OCI-LY1 (cell line): ENCODE measurements around the gene POMP.

Experiments
- H2AFZ ChIP-seq: fragments of 200-600 bp; sonication (generic), shearing (Covaris generic); 2 replicates; pipeline ENCODE4 v1.6.0; 2014; ENCODE audit warnings: antibody characterized with exemption, mild to moderate bottlenecking, low read length
- H3F3A ChIP-seq: fragments of 200-600 bp; sonication (generic), shearing (Covaris generic); 2 replicates; pipeline ENCODE4 v1.6.0; 2014; ENCODE audit warnings: mild to moderate bottlenecking, antibody characterized with exemption, low read length, moderate library complexity; ENCODE audit not compliant: insufficient read depth
- H3K27ac ChIP-seq: fragments of 200-600 bp; sonication (generic); 2 replicates; pipeline ENCODE4 v1.5.1; 2014; ENCODE audit warnings: low read length, mixed run types, mild to moderate bottlenecking, low read depth; ENCODE audit not compliant: poor library complexity, severe bottlenecking
- H3K27me3 ChIP-seq: fragments of 200-600 bp; sonication (generic); 2 replicates; pipeline ENCODE4 v1.6.0; 2014; ENCODE audit warnings: antibody characterized with exemption, mild to moderate bottlenecking, low read length, moderate library complexity; ENCODE audit not compliant: insufficient read depth
- H3K36me3 ChIP-seq: fragments of 200-600 bp; sonication (generic); 2 replicates; pipeline ENCODE4 v1.6.1; 2014; ENCODE audit warnings: mild to moderate bottlenecking, antibody characterized with exemption, low read length, moderate library complexity, mixed read lengths; ENCODE audit not compliant: insufficient read depth
- H3K4me1 ChIP-seq: fragments of 200-600 bp; sonication (generic); 2 replicates; pipeline ENCODE4 v1.5.1; 2014; ENCODE audit warnings: mild to moderate bottlenecking, low read length, moderate library complexity; ENCODE audit not compliant: insufficient read depth, severe bottlenecking
- H3K4me2 ChIP-seq: fragments of 200-600 bp; sonication (generic), shearing (Covaris generic); 2 replicates; pipeline ENCODE4 v1.6.1; 2014; ENCODE audit warnings: low read length
- H3K4me3 ChIP-seq: fragments of 200-600 bp; sonication (generic); 2 replicates; pipeline ENCODE4 v1.5.1; 2014; ENCODE audit warnings: low read length, low read depth, mild to moderate bottlenecking, mixed read lengths; ENCODE audit not compliant: poor library complexity, severe bottlenecking
- H3K79me2 ChIP-seq: fragments of 200-600 bp; shearing (Covaris generic); 2 replicates; pipeline ENCODE4 v1.6.1; 2016; ENCODE audit warnings: mixed run types, low read length, mixed read lengths; ENCODE audit not compliant: insufficient read depth
- H3K9ac ChIP-seq: fragments of 200-600 bp; sonication (generic), shearing (Covaris generic); 2 replicates; pipeline ENCODE4 v1.6.1; 2014; ENCODE audit warnings: mild to moderate bottlenecking, low read length, mixed read lengths
- H3K9me2 ChIP-seq: fragments of 200-600 bp; sonication (generic), shearing (Covaris generic); 2 replicates; pipeline ENCODE4 v1.6.1; 2014; ENCODE audit warnings: low read depth, mild to moderate bottlenecking, low read length, mixed read lengths
- H3K9me3 ChIP-seq: fragments of 200-600 bp; shearing (Covaris generic); 2 replicates; pipeline ENCODE4 v1.6.1; 2014; ENCODE audit warnings: low read length, mixed read lengths
- H4K20me1 ChIP-seq: fragments of 200-600 bp; sonication (generic), shearing (Covaris generic); 2 replicates; pipeline ENCODE4 v1.6.0; 2016; ENCODE audit warnings: mild to moderate bottlenecking, low read length; ENCODE audit not compliant: insufficient read depth
- EZH2 ChIP-seq: fragments of 200-600 bp; sonication (generic), shearing (Covaris generic); IDR thresholded peaks from 2 replicates; pipeline ENCODE4 v1.8.0; 2017; ENCODE audit warnings: borderline replicate concordance, mixed run types, mild to moderate bottlenecking, antibody characterized with exemption, low read length, moderate library complexity, mixed read lengths
- TF ChIP-seq, protein P1 (sequence below): fragments of 200-600 bp; sonication (generic), shearing (Covaris generic); IDR thresholded peaks from 2 replicates; pipeline ENCODE4 v1.5.1; 2017; ENCODE audit warnings: mild to moderate bottlenecking, antibody characterized with exemption, low read length, moderate library complexity, mixed read lengths

Gene POMP

GRCh38 chr13:28658796-28659620, at the start of gene POMP:
Gene POMP, plus strand, starts transcription at chr13:28659130. Its CDS starts 55 bp downstream, at chr13:28659185.
- Histone ChIP-seq H3K27ac (peak within 1 kb of the TSS; percentile 47), H3K4me1 (peaks cover 40% of the 10 kb centered on the region), H3F3A (no peaks in the 10 kb centered on the region), H3K9me3 (no peaks in the 10 kb centered on the region), H3K79me2 (peaks cover 51% of the 10 kb centered on the region), H3K27me3 (no peaks in the 10 kb centered on the region), H2AFZ (peak within 1 kb of the TSS; percentile 29; the same call in 1 of the 2 replicates), H3K36me3 (peaks cover 27% of the 10 kb centered on the region), H4K20me1 (no peaks in the 10 kb centered on the region), H3K4me2 (peak within 1 kb of the TSS; percentile 79), H3K4me3 (peak within 1 kb of the TSS; percentile 87), H3K9me2 (no peaks in the 10 kb centered on the region), H3K9ac (peak within 1 kb of the TSS; percentile 90)
- TF ChIP-seq, protein P1, sequence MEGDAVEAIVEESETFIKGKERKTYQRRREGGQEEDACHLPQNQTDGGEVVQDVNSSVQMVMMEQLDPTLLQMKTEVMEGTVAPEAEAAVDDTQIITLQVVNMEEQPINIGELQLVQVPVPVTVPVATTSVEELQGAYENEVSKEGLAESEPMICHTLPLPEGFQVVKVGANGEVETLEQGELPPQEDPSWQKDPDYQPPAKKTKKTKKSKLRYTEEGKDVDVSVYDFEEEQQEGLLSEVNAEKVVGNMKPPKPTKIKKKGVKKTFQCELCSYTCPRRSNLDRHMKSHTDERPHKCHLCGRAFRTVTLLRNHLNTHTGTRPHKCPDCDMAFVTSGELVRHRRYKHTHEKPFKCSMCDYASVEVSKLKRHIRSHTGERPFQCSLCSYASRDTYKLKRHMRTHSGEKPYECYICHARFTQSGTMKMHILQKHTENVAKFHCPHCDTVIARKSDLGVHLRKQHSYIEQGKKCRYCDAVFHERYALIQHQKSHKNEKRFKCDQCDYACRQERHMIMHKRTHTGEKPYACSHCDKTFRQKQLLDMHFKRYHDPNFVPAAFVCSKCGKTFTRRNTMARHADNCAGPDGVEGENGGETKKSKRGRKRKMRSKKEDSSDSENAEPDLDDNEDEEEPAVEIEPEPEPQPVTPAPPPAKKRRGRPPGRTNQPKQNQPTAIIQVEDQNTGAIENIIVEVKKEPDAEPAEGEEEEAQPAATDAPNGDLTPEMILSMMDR = peak; percentile 13; the same call in 1 of the 2 replicates
- TF ChIP-seq EZH2 = no peak

DNA sequence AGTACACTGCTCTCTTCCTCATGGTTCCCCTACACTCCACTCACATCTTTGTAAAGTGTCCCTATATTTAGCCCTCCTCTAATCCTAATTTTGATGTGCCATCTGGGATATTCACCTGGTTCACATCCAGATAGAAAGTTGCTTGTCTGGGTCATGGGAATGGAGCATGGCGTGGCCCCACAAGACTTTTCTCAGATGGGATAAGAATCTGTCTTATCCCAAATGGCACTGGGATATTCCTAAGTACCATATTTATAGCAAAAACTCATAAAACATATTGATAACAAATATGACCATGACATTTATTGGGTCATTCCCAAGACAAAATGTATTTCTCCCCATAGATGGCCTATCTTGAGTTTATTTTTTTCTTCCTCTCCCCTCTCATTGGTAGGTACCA, 49.5 kb upstream of the POMP start:
- Histone ChIP-seq H3K4me2 (no peak overlapping the region), H2AFZ (no peak overlapping the region)

DNA sequence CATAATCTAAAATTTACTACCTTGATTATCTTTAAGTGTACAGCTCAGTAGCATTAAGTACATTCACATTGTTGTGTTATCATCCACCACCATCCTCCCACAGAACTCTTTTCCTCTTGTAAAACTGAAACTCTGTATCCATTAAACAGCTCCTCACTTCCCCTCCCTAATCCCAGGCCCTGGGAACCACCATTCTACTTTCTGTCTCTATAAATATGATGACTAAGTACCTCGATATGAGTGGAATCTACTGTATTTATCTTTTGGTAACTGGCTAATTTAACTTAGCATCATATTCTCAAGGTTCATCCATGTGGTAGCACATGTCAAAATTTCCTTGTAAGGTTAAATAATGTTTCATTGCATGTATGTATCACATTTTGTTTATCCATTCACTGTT, 49.0 kb upstream of the POMP start:
- Histone ChIP-seq H3K36me3 (no peaks in the 10 kb centered on the region), H4K20me1 (no peaks in the 10 kb centered on the region), H3K4me2 (no peak overlapping the region), H3K9me3 (no peaks in the 10 kb centered on the region), H3F3A (no peaks in the 10 kb centered on the region), H3K4me1 (no peaks in the 10 kb centered on the region), H3K9me2 (no peaks in the 10 kb centered on the region), H3K4me3 (no peak overlapping the region), H2AFZ (no peak overlapping the region), H3K79me2 (no peaks in the 10 kb centered on the region), H3K9ac (no peak overlapping the region), H3K27me3 (no peaks in the 10 kb centered on the region), H3K27ac (no peak overlapping the region)
- no peak for TF ChIP-seq EZH2
- TF ChIP-seq, protein P1 = no peak

More for the DNA sequence above, 49.5 kb upstream of the POMP start:
- Histone ChIP-seq H3K9me3 (no peaks in the 10 kb centered on the region), H3K27me3 (no peaks in the 10 kb centered on the region), H3K27ac (no peak overlapping the region), H3K4me3 (no peak overlapping the region), H3K9me2 (no peaks in the 10 kb centered on the region), H3K36me3 (no peaks in the 10 kb centered on the region), H3K9ac (no peak overlapping the region), H4K20me1 (no peaks in the 10 kb centered on the region), H3K4me1 (no peaks in the 10 kb centered on the region), H3F3A (no peaks in the 10 kb centered on the region), H3K79me2 (no peaks in the 10 kb centered on the region)
- TF ChIP-seq EZH2 = no peak
- TF ChIP-seq, protein P1 = no peak
